GM18870 (cell line): ENCODE results near the gene VPS50.
A peak's percentile ranks its signal among the peaks of the same experiment; 100 is the strongest.
"Not testable (repeated sequence)": the region's sequence is repeated elsewhere in the genome, so short reads cannot be mapped to it uniquely, and the experiment has no call there.

ENCODE experiments used
- ATAC-seq: cut with Tn5 transposase; IDR thresholded peaks from one replicate; pipeline ENCODE4 v1.9.1; 2021; ENCODE audit warnings: moderate library complexity; ENCODE audit not compliant: unreplicated experiment

Gene VPS50

DNA sequence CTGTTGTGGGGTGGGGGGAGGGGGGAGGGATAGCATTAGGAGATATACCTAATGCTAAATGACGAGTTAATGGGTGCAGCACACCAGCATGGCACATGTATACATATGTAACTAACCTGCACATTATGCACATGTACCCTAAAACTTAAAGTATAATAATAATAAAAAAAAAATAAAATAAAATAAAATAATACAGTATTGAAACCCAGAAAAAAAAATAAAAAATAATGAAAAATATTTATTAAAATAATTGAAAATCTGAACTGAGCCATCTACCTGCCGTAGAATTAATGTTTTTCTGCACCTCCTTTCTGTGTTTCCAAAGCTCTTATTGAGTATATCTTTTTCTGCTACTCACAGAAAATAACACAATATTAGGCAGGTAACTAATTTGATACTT, 94.1 kb downstream of the VPS50 start:
- not testable (repeated sequence) for ATAC-seq

- ATAC-seq, result no peak
Measured at GRCh38 chr7:93327006-93327633, 95.0 kb downstream of the VPS50 start.

- ATAC-seq, result no peak
Measured at GRCh38 chr7:93331706-93332105, 99.5 kb downstream of the VPS50 start.

DNA sequence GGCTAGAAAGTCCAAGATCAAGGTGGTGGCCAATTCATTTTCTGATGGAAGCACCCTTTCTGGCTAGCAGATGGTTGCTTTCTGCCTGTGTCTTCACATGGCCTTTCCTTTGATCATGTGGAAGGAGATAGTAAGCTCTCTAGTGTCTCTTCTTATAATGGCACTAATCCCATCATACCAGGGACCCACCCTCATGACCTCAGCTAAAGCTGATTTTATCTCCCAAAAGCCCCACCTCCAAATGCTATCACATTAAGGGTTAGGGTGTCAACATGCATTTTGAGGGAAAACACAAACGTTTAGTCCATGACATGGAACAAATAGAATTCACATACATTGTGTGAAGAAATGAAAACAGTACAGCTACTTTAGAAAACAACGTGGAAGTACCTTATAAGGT, 100.0 kb downstream of the VPS50 start:
- no peak for ATAC-seq

DNA sequence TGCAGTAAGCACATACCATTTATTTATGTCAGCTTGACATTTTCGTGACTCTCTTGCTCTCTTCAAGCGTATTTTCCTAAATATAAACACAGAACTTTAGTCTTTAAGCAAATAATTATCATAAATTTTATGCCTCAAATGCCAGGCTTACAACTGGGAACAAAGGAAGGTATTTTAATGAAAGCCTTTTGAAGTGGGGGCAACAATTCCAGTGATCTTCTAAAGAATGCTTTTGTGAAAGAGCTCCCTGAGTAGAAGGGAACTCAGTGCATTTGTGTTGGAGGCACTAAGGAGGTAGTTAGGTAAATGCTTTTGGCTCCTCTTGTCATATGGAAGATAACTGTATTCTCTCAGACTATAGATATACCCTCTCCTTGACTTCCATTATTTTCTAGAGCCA, 104.9 kb downstream of the VPS50 start:
- ATAC-seq, result no peak

DNA sequence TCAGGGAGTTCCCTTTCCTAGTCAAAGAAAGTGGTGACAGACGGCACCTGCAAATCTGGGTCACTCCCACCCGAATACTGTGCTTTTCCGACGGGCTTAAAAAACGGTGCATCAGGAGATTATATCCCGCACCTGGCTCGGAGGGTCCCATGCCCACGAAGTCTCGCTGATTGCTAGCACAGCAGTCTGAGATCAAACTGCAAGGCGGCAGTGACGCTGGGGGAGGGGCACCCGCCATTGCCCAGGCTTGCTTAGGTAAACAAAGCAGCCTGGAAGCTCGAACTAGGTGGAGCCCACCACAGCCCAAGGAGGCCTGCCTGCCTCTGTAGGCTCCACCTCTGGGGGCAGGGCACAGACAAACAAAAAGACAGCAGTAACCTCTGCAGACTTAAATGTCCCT, 110.0 kb downstream of the VPS50 start:
- ATAC-seq, result not testable (repeated sequence)

GRCh38 chr7:93350338-93350737, 118.2 kb downstream of the VPS50 start:
- no peak for ATAC-seq

DNA sequence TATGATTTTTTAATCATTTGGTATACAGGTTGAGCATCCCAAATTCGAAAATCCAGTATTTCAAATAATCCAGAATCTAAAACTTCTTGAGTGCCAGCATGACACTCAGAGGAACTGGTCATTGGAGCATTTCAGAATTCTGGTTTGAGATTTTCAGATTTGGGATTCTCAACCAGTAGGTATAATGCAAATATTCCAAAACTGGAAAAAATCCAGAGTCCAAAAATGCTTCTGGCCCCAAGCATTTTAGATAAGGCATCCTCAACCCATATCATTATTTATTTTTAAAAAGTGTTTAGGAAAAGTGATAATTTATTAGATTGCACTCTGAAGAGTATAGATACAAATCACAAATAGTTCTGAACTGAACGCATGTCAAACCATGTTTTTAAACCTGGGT, 120.7 kb downstream of the VPS50 start:
- ATAC-seq, result no peak

DNA sequence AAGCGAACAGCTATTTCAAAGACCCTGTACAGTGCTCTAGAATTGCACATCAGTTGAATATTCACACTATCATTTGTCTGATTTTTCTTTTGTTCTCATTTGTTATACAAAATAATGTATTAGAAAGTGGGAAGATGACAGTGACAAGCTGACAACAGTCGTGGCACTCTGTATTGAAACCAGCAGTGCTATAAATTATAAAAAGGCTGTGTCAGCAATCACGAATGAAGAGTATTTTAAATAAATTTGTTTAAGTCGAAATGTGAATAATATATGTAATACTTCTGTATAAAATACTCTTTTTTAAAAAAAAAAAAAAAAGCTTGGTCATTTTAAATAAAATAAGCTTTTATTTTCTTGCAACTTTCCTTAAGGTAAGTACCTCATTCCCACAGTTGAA, 122.6 kb downstream of the VPS50 start:
- ATAC-seq, result no peak

- no peak for ATAC-seq
Measured at GRCh38 chr7:93359520-93360198, 127.5 kb downstream of the VPS50 start.

GRCh38 chr7:93361853-93362252, 129.7 kb downstream of the VPS50 start:
- ATAC-seq, result no peak

GRCh38 chr7:93364806-93365205, 132.6 kb downstream of the VPS50 start:
- ATAC-seq, result no peak

- ATAC-seq, result no peak
Measured at GRCh38 chr7:93365341-93365740, 133.2 kb downstream of the VPS50 start.

- ATAC-seq, result no peak
Measured at GRCh38 chr7:93366816-93367215, 134.7 kb downstream of the VPS50 start.

DNA sequence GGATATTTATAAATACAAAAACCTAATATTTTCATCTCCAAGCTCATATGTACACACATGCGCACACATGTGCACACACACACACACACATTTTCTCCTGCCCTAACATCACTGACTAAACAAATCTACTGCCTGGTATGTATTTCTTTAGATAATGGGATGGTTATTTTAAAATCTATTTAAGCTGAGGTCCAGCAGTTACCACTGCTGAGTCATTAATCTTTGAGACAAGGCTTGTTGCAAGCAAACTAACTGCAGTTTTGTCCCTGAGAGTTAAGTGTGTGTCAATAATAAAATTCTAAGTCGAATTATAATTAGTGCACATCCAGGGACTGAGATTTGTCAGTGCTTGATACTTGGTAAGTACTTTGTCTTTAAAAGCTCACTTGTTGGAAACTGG, 135.1 kb downstream of the VPS50 start:
- no peak for ATAC-seq

GRCh38 chr7:93370937-93371336, 138.8 kb downstream of the VPS50 start:
- not testable (repeated sequence) for ATAC-seq

DNA sequence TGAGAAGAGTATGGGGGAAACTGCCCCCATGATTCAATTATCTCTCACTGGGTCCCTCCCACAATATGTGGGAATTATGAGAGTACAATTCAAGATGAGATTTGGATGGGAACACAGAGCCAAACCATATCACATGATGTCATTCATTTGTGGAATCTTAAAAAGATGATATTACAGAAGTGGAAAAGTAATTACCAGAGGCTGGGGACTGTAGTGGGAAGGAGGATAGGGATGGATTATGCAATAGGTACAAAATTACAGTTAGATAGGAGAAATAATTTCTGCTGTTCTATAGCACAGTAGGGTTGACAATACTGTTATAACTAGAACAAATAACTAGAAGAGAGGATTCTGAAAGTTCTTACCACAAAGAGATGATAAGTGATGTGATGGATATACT, 141.4 kb downstream of the VPS50 start:
- ATAC-seq, result no peak

DNA sequence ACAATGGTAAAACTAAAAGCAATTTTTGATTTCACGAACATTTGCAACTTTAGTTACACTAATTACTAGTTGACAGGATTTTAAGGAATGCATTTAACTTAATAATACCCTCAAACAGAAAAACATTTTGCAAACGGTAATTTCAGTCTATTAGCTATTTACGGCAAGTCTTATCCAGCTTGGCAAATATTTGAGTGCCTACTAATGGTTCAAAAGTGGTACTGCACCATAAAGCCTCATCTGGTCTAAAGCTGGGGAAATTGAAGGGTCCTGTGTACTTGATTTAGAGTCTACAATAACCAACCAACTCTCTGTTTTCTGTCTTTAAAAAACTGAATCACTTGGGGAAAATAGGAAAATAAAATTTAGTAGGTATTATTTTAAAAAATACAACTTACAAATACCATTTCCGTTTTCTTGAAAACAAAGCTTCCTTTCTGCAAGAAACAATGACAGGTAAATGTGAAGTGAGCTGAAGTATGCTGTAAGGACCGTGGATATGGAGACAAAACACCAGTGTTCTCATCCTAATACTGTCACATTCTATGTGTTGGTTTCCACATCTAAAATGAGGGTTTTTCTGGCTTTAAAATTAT, 142.3 kb downstream of the VPS50 start:
- ATAC-seq, result peak; percentile 60

GRCh38 chr7:93375603-93376002, 143.4 kb downstream of the VPS50 start:
- peak; percentile 39 for ATAC-seq

DNA sequence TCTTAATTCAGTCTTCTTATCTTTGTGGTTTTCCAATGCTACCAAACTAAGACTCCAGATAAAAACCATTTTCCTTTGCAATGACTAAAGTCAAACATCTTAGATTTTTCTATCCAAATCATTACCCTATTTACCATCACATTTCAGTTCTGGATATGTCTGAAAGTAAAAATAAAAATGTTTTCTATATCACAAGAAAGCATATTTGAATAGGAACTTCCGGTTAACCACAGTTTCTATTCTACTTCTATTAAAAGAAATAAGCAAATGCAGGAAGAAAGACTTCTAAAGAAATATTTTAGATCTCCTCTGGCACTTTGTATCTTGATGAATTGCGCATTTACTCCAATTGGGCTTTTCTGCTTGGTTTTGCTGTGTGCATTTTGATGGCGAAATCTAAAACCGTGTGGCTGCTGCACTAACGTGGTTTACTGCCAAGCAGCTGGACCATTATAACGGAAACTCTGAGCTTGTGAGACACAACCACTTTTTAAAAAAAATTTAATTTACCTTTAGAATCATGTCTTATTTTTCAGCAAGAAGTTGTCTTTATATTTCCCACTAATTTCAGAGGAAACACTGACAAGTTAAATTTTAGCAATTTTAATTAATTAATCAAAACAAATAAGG, 146.1 kb downstream of the VPS50 start:
- ATAC-seq, result no peak

DNA sequence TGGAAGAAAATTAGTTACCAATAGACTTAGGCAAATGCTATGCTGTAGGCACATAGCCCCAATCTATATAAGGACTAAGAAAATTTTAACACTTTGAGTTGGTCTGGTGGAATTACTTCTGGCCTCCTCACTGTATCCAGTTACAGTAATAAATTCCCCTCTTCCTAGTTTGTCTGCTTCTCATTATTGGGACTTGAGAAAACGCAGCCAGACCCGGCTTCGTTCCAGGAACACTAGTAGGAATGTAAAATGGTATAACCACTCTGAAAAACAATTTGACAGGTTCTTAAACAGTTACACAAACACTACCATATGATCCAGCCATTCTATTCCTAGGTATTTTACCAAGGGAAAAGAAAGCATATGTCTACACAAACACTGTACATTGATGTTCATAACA, 150.2 kb downstream of the VPS50 start:
- no peak for ATAC-seq

DNA sequence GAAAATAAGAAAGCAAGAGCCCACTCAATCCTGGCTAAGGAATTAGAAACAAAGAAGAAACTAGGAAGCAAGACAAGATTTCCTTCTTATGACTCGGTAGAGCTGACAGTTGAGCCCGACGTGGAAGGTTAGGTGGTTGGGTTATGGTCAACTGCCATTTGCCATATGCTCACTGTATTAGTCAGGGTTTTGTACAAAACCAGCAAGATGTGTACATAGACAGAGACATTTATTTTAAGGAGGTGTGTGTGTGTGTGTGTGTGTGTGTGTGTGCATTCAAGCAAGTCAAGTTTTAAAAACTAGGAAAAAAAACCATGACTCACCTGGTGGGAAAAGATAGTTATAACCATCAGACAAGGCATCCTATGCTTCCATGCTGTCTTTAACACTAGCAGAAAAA, 158.5 kb downstream of the VPS50 start:
- no peak for ATAC-seq
